ENCODE measurements around the gene XAGE2.
"Not testable (repeated sequence)": the region's sequence is repeated elsewhere in the genome, so short reads cannot be mapped to it uniquely, and the experiment has no call there.

Gene XAGE2, protein sequence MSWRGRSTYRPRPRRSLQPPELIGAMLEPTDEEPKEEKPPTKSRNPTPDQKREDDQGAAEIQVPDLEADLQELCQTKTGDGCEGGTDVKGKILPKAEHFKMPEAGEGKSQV

DNA sequence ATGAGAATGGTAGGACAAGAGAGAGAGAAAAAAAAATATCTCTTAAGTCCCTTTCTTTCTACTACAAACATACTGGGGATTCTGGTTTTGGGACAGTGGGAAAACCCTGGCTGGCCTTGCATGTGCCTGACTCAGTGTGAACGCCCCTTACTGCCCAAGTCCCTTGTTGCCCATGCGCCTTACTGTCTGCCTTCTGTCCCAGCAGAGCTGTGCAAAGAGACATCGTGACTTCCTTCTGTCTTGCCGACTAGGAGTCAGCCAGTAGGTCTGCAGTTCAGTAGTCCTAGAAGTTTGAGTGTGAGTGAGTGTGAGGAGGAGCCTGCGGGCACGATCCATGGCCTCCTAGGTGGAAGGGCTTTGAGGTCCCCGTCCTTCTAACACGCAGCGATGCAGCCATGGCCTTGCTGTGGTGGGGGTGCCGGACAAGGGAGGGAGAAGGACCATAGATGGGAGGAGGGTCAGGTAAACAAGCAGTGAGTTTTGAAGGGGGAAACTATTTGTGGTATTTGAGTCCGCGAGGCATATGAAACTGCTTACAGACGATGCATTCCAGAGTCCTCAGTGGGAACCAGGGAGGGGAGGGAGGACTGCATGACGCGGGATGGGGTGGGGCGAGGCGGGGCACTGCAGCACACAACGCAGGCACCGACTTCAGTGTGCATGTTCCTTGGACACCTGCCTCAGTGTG lies at the start of gene XAGE2:
XAGE2 (plus strand) TSS at position 654 of the 688 bp plus-strand sequence. CDS start 994 bp downstream, outside the sequence.
- no peak for DNase-seq (ENCODE audit: low read depth)

- DNase-seq (ENCODE audit: low read depth), result no peak
Measured at GRCh38 chrX:52337410-52337809, 31.4 kb upstream of the XAGE2 start.

DNA sequence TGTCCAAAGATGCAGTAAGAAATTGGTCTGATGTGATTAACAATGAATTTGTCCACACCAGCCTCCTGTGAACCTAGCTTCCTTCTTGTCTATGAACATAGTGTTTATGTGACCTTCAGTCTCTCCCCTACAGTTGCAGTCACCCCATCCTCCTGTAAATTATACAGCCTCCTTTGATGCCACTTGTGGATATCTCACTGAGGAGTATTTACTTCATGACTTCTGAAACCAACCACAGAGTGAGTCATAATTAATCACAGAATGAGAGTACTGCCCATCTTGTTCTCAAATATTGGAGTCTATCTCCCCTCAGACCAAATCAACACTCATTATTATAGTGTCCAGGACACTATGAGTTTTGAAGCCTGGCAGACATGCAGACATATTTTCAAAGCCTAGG lies 27.3 kb upstream of the XAGE2 start:
- DNase-seq (ENCODE audit: low read depth), result no peak

- DNase-seq (ENCODE audit: low read depth), result not testable (repeated sequence)
Measured at GRCh38 chrX:52343131-52343530, 25.7 kb upstream of the XAGE2 start.

DNA sequence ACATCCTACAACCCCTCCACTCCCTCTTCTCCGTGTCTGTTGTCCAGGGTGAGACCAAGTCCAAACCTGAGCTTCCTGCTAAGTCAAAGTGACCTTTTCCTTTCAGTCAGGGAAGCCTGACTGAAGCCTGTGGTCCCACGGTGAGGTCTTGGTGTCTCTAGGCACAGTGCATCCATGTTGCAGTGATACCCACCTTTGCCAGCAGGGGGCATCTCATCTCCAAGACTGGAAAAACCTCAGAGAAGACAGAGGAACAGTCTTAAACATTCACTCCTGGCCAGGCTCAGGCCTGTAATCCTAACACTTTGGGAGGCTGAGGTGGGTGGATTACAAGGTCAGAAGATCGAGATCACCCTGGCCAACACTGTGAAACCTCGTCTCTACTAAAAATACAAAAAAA lies 23.4 kb upstream of the XAGE2 start:
- DNase-seq (ENCODE audit: low read depth), result peak; percentile 42

- DNase-seq (ENCODE audit: low read depth), result peak; percentile 12
Measured at GRCh38 chrX:52346174-52347165, 22.4 kb upstream of the XAGE2 start.

- DNase-seq (ENCODE audit: low read depth), result no peak
Measured at GRCh38 chrX:52349681-52350080, 19.1 kb upstream of the XAGE2 start.

DNA sequence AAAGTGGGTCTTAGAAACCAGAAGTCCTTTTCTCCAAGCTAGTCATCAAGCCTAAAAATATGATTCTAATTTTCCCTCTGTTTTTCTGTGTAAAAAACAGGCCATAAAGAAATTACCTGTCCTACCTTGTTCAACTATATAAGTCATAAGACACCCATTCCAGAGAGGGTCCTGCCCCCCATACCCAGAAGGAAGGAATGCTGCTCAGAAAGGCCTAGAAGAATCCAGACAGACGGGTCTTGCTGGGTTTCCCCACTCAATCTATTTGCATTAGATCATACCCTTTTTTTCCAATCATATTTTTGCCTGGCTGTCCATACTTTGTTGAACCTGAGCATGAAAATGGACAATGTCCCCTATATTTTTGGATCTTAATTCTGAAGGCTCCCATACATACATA lies 16.3 kb upstream of the XAGE2 start:
- DNase-seq (ENCODE audit: low read depth), result no peak

DNA sequence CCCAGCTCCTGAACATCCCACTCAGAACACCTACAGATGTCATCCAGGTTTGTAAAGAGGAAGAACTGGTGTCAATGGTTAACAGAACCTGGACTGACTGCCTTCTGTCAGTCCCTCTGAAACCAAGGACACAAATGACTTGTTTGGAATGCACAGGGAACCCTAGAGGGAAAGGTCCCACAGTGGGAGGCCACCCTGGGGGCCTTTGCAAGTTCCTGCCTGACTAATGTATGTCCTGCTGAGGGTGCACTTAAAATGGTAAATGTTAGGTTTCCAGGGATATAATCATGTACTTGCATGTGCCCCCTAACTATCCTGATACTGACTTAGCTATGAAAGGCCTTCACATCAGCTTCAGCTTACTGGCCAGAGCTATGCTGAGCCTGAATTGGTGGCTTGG lies 15.0 kb upstream of the XAGE2 start:
- no peak for DNase-seq (ENCODE audit: low read depth)

DNA sequence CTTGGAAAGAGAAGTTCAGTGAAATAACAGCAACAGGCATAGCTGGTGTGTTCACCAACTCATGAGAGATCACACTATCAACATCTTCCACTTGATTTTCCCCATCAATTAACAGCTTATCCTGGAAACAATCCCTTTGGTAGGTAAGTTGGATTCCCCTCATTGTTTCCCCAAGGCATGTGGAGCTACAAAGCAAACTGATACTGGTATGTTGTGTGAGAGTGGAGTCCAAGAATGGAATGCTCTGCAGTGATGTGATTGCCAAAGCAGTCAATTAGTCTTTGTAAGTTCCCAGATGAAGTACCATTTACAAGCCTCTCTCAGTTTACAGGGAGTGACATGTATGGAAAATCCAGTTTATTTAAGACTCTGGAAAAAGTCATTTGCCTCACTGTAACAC lies 13.7 kb upstream of the XAGE2 start:
- DNase-seq (ENCODE audit: low read depth), result no peak

- no peak for DNase-seq (ENCODE audit: low read depth)
Measured at GRCh38 chrX:52359614-52360232, 9.1 kb upstream of the XAGE2 start.

DNA sequence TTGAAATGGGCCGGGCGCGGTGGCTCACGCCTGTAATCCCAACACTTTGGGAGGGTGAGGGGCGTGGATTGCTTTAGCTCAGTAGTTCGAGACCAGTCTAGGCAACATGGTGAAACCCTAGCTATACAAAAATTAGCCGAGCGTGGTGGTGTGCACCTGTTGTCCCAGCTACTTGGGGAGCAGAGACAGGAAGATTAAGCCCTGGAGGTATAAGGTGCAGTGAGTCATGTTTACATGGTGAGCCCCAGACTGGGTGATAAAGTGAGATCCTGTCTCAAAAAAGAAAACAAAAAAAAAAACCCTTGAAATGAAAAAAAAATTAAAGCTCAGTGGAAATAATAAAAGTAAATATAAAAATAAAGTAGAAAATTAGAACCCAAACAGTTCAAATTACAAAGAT lies 6.9 kb upstream of the XAGE2 start:
- no peak for DNase-seq (ENCODE audit: low read depth)

DNA sequence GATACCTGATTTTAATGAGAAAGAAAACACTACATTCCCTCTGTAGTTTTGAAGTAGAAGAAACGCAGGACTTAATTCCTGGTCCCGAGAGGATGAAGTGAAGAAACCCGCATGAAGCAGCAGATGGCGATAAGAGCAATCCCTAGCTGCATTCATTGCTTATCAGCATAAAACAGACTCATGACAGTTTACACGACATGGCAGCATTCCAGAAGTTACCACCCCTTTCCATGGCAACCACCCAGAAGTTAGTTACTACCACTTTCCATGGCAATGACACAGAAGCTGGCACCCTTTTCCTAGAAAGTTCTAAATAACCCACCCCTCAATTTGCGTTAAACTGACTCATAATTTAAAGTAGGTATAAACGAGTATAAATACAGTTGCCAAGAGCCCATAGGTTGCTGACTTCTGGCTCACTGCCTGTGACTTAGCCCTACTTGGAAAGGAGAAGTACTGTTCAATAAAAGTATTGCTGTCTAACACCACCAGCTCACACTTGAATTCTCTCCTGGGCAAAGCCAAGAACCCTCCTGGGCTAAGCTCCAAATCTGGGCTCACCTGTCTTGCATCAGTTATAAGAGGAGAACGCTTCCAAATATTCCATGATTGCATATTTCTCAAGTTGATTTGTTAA lies 5.5 kb upstream of the XAGE2 start:
- no peak for DNase-seq (ENCODE audit: low read depth)

DNA sequence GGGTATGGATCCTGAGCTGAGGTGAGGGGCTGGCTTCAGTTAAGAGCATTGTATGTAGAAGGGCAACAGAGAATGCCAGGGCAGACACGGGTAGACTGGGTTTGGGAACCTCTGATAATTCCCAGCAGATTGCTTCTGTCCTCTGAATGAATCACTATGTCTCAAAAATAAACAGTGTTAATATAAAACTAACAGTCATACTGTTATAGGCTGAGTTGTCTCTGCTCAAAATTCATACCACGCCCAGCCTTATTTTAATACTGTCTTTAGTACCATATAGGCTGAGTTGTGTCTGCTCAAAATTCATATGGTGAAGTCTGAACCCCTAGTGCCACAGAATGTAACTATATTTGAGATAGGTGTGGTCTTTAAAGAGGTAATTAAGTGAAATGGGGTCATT lies 10.0 kb downstream of the XAGE2 start:
- DNase-seq (ENCODE audit: low read depth), result no peak

DNA sequence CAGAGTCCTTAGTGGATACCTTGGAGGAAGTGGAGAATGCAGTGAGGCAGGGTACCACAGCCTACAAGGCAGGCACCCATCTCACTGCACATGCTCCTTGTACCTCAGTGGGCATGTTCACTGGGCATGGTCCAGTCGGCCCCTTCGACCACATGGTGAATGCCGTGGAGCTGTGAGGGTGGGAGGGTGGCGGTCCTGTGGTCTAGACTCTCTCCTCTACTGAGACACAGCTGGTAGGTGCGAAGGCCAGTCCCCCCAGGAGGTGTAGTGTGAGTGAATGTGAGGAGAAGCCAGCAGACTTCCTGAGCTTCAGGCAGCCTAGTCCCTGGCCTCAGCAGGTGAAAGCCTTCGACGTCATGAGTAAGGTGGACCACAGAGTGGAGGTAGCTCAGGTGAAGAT lies 12.2 kb downstream of the XAGE2 start:
- no peak for DNase-seq (ENCODE audit: low read depth)

GRCh38 chrX:52410439-52411394 lies 41.9 kb downstream of the XAGE2 start:
- DNase-seq (ENCODE audit: low read depth), result no peak

DNA sequence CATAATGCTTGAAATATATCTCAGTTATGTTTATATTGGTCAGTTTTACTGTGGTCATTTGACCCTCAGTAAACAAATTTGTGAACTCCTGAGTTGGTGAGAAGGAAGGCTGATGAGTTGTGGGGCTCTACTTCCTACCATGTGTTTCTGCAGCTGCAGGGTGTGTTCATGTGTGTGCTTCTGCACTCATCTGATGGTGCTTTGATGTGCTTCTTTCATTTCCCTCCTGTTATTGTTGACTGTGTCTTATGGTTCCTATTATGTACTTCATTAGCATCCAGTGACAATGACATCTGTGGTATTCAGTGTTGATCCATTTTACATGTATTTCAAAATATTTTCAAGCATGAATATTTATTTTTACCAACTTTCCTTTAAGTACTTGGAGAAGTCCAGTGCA lies 46.5 kb downstream of the XAGE2 start:
- no peak for DNase-seq (ENCODE audit: low read depth)

- DNase-seq (ENCODE audit: low read depth), result no peak
Measured at GRCh38 chrX:52416816-52417215, 48.0 kb downstream of the XAGE2 start.

GRCh38 chrX:52420824-52421443 lies 52.1 kb downstream of the XAGE2 start:
- DNase-seq (ENCODE audit: low read depth), result no peak

GRCh38 chrX:52422884-52423283 lies 54.1 kb downstream of the XAGE2 start:
- DNase-seq (ENCODE audit: low read depth), result no peak
